Mesodermal cell (in vitro differentiated cells): ENCODE data around the gene CLN5.
"Not testable (repeated sequence)": the region's sequence is repeated elsewhere in the genome, so short reads cannot be mapped to it uniquely, and the experiment has no call there.

Experiments
- H3K27ac ChIP-seq: 2 replicates; pipeline ENCODE4 v1.7.0; 2013; ENCODE audit warnings: mild to moderate bottlenecking, low read depth, low read length, moderate library complexity; ENCODE audit not compliant: severe bottlenecking
- H3K36me3 ChIP-seq: 2 replicates; pipeline ENCODE4 v1.7.1; 2013; ENCODE audit warnings: mild to moderate bottlenecking, low read length, moderate library complexity; ENCODE audit not compliant: control insufficient read depth, insufficient read depth
- H3K4me1 ChIP-seq: one replicate; pipeline ENCODE4 v1.7.1; 2013; ENCODE audit warnings: mild to moderate bottlenecking, low read length; ENCODE audit not compliant: insufficient read depth, control insufficient read depth, poor library complexity, severe bottlenecking
- H3K4me3 ChIP-seq: 2 replicates; pipeline ENCODE4 v1.7.0; 2013; ENCODE audit warnings: low read length, control low read depth, mild to moderate bottlenecking; ENCODE audit not compliant: insufficient read depth, poor library complexity, severe bottlenecking; ENCODE audit errors: extremely low read depth
- H3K9me3 ChIP-seq: 2 replicates; pipeline ENCODE4 v1.7.1; 2013; ENCODE audit warnings: mild to moderate bottlenecking, low read length, moderate library complexity; ENCODE audit not compliant: control insufficient read depth
- WGBS, 2 experiments: methylation state at CpG; one replicate each; pipeline ENCODE4 v1.1.5; 2013; ENCODE audit warnings: missing lambda C conversion rate in 2 of 2; ENCODE audit not compliant: insufficient coverage in 2 of 2; 5-methylcytosine and 5-hydroxymethylcytosine counted together

The CLN5 gene

DNA sequence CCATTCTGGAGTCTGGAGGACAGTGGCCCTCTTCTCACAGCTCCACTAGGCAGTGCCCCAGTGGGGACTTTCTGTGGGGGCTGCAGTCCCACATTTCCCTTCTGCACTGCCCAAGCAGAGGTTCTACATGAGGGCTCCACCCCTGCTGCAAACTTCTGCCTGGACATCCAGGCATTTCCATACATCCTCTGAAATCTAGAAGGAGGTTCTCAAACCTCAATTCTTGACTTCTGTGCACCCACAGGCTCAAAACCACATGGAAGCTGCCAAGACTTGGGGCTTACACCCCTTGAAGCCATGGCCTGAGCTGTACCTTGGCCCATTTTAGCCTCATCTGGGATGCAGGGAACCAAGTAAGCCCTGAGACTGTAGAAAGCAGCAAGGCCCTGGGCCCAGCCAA lies 32.1 kb upstream of the CLN5 start:
- not testable (repeated sequence) for H3K36me3 ChIP-seq

DNA sequence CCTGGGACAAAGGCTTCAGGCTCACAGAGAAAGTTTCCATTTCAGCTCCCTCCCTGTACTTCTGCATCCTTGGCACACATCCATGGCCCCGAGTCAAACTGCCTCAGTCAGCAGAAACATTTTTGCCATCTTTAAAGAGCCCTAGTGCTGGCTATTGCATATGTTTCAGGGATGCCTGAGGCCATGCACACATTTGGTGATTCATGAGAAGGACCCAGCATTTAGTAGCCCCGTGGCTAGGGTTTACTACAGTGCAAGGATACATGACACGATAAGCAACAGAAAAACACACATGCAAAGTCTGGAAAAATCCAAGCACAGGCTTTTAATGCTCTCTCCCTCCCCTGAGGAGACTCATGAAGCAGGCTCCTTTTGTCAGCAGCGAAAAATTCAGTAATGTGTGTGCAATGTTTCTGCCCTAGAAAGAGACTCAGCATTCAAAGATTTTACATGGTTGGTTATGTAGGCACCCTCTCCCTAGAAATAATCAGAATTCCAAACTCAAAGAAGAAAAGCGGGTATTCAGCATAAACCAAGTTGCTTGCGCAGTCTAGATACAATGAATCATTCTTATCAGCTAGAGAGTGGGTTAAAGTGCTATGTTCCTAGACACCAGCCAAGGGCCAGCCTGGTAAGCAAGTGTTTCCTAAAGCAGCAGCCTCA lies 26.0 kb upstream of the CLN5 start:
- 84 to 85% methylated on average over 3 to 6 of the region's 6 CpGs for WGBS, 2 experiments
- H3K9me3 ChIP-seq = peaks cover 2% of the 10 kb centered on the region
- no peak overlapping the region for H3K27ac ChIP-seq
- peaks cover 4% of the 10 kb centered on the region for H3K4me1 ChIP-seq
- H3K36me3 ChIP-seq = no peaks in the 10 kb centered on the region
- H3K4me3 ChIP-seq = no peak overlapping the region

More for the DNA sequence above, 32.1 kb upstream of the CLN5 start:
- not testable (repeated sequence) for H3K4me3 ChIP-seq, H3K27ac ChIP-seq, H3K4me1 ChIP-seq
- H3K9me3 ChIP-seq = peaks cover 24% of the 10 kb centered on the region

DNA sequence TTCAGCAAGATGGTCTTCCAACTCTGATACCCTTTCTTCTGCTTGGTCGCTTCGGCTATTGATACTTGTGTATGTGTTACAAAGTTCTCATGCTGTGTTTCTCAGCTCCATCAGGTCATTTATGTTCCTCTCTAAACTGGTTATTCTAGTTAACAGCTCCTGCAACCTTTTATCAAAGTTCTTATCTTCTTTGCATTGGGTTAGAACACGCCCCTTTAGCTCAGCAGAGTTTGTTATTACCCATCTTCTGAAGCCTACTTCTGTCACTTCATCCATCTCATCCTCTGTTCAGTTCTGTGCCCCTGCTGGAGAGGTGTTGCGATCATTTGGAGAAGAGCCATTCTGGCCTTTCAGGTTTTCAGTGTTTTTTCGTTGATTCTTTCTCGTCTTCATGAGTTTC lies 24.9 kb upstream of the CLN5 start:
- Histone ChIP-seq H3K36me3 (no peaks in the 10 kb centered on the region), H3K9me3 (no peaks in the 10 kb centered on the region), H3K4me1 (peaks cover 4% of the 10 kb centered on the region), H3K4me3 (no peak overlapping the region), H3K27ac (no peak overlapping the region)
- 78 to 98% methylated on average over 4 of the region's 6 CpGs for WGBS, 2 experiments

DNA sequence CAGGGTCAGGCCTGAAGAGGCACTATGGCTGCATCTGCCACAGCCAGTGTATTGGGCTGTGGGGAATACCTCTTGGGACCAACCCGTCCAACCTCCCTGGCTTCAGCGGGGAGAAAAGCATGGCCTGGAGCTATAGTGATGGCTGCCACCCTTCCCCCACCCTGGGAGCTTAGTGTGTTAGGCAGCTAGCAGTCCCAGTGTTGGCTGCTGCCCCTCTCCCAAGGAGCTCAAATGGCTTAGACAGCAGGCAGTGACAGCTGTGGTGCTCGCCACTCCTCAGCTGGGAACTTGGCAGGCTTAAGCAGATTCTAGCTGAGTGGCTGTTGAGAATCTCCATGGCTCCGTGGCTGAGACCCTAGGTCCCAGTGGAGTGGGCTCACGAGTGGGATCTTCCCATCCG lies 23.8 kb upstream of the CLN5 start:
- Histone ChIP-seq H3K4me3 (no peak overlapping the region), H3K27ac (no peak overlapping the region), H3K9me3 (no peaks in the 10 kb centered on the region), H3K36me3 (no peaks in the 10 kb centered on the region), H3K4me1 (peaks cover 4% of the 10 kb centered on the region)
- WGBS, 2 experiments = 85 to 91% methylated on average over 6 of the region's 6 CpGs

DNA sequence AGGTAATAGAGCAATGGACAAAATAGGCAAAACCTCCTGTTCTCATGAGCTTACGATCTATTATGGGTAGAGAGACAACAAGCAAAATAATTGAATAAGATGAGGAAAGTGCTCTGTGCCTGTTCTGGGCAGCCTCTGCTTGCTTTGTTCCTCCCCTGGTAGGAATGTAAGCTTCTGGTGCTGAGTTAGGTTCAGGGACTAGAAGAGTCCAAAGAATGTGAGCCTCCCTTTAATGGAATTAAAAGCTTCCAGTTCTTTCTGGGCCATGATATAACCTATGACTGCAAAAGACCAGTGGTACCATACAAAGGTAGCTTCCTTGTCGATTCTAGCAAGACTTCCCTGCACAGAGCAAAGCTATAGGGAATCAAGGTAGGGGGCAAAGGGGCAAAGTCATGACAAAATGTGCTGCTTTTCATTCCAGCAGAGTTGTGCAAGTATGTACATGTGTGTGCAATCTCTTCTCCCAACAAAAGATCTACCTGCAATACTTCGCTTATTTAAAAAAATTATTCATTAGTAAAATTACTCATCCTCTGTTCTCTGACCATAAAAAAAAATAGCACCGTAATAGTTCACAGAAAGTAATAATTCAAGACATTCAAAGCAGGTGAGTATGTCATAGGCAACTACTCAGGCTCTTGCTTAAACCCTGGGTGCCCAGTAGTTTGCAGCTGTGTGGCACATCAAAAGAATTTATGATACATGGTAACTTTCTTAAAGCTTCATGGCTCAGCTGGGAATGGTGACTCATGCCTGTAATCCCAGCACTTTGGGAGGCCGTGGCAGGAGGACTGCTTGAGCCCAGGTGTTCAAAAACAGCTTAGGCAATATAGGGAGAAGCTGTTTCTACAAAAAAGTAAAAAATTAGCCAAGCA lies 22.2 kb upstream of the CLN5 start:
- no peaks in the 10 kb centered on the region for H3K9me3 ChIP-seq
- H3K4me1 ChIP-seq = peaks cover 4% of the 10 kb centered on the region
- no peak overlapping the region for H3K27ac ChIP-seq
- 81 to 92% methylated on average over 4 of the region's 5 CpGs for WGBS, 2 experiments
- H3K36me3 ChIP-seq = no peaks in the 10 kb centered on the region
- no peak overlapping the region for H3K4me3 ChIP-seq

DNA sequence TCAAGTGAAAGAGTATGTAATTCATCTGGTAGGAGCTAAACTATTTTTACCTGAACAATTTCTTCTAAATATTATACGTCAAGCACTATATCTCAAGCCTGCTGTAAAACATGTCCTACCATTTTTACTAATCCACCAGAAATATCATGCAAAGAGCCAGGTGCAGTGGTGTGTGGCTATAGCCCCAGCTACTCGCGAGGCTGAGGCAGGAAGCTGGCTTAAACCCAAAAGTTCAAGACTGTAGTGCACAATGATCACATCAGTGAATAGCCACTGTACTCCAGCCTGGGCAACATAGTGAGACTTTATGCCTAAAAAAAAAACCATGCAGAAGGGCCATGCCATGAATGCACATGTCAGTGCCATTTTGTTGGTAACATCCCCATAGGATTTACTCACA lies 20.7 kb upstream of the CLN5 start:
- Histone ChIP-seq H3K9me3 (no peaks in the 10 kb centered on the region), H3K36me3 (no peaks in the 10 kb centered on the region), H3K4me1 (no peaks in the 10 kb centered on the region), H3K4me3 (no peak overlapping the region), H3K27ac (no peak overlapping the region)
- 94% methylated on average over 2 of the region's 3 CpGs; no CpG with 5 or more reads in 1 of the 2 experiments for WGBS, 2 experiments

DNA sequence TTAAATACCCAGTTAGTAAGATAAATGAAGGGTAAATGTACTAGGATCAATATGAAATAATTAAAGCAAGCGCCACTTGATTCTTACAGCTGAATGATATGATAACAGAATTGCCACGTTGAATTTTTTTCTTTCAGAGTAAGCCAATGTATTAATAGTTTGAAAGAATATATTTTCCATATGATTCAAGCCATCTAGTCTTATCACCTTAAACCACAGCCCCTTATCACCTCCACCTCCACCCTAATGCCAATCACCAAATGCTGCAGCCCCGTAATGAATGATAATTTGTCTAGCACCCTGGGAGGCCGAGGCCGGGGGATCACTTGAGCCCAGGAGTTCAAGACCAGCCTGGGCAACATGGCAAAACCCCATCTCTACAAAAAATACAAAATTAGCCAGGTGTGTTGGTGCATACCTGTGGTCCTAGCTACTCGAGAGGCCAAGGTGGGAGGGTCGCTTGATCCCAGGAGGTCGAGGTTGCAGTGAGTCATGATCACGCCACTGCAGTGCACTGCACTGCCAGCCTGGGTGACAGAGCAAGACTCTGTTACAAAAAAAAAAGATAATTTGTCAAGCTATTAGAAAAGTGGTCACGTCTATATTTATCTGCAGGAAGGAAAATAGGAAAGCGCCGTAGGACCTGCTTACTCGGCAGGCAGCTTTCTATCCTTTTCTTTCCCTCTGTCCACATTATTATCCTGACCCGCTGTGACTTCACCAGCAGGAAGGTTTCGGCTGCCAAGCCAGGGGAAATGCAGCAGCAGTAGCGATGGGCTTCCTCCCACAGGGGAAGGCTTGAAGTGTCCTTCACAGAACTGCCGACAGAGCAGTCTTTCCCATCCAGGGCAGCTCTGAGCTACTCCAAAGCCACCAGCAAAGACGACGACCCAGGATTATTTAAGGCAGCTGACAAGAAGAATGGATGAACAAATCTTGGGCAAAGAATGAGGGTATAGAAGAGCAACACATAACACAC lies 19.7 kb upstream of the CLN5 start:
- no peak overlapping the region for H3K4me3 ChIP-seq
- 83 to 88% methylated on average over 13 to 14 of the region's 19 CpGs for WGBS, 2 experiments
- H3K9me3 ChIP-seq = no peaks in the 10 kb centered on the region
- H3K27ac ChIP-seq = no peak overlapping the region
- no peaks in the 10 kb centered on the region for H3K36me3 ChIP-seq
- peaks cover 5% of the 10 kb centered on the region for H3K4me1 ChIP-seq

DNA sequence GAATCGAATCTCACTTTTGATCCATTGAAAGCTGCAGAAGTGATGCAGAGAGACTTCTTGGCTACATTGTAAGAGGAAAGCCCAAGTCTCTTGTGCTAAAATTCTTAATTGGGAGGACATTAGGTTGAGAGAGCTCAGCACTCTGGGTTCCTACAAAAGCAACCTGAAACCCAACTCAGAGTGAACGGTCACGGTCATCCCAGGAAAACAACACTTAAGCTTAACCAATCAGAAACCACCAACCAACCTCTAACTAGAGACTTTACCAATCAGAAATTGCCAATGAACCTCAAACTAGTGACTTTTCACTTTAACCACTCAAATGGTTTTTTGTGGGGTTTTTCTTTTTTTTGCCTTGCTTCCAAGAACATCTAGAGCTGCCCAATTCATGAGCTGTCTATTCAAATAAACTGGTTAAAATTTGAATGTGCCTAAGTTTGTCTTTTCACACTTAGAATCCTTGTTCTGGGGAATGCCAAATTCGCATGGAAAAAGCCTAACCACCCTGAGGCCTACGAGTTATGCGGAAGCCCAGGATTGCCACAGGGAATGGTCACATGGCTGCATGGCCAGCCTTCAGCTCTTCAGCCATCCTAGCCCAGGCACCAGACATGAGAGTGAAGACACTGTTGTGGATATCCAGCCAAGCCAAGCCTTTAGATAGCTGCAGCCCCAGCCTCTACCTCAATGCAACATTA lies 17.8 kb upstream of the CLN5 start:
- Histone ChIP-seq H3K27ac (no peak overlapping the region), H3K9me3 (no peaks in the 10 kb centered on the region)
- WGBS, 2 experiments = 92 to 93% methylated on average over 3 to 4 of the region's 6 CpGs

DNA sequence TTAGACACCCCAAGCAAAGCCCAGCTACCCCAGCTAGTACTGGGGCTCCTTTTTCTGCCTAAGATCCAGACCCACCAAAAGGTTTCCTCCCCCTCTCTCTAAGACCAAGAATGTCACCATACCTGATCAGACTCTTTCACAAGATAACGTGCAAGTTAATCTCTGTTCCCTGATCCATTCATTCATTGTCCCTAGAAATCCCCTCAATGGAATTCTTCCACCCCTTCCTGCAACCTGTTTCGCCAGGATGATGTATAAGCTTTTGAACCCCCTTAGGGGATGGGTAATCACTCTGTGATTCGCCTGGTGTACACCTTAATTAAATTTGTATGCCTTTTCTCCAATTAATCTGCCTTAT lies 17.3 kb upstream of the CLN5 start:
- no peaks in the 10 kb centered on the region for H3K36me3 ChIP-seq
- no peaks in the 10 kb centered on the region for H3K9me3 ChIP-seq
- WGBS, 2 experiments = 100% methylated on average over 1 of the region's 3 CpGs
- H3K4me1 ChIP-seq = peaks cover 5% of the 10 kb centered on the region
- H3K4me3 ChIP-seq = no peak overlapping the region
- H3K27ac ChIP-seq = no peak overlapping the region

More for the DNA sequence above, 17.8 kb upstream of the CLN5 start:
- Histone ChIP-seq H3K36me3 (no peaks in the 10 kb centered on the region), H3K4me3 (no peak overlapping the region), H3K4me1 (peaks cover 5% of the 10 kb centered on the region)

DNA sequence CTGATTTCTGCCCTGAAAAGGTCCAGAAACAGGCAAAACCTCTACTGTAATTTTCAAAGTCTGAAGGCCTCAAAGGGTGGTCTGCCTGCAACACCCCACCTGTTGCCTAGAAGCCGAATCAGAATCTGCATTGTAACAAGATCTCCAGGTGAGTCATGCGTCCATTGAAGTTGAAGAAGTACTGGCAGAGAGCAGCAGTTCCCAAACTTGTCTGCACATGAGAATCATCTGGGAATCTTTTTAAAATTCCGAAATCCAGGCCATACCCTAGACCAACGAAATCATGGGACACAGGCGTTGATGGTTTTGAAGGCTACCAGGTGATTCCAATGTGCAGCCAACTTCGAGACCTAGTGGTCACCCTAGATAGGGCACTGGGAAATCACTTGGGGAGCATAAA lies 16.0 kb upstream of the CLN5 start:
- no peaks in the 10 kb centered on the region for H3K9me3 ChIP-seq
- H3K4me3 ChIP-seq = no peak overlapping the region
- 93 to 96% methylated on average over 6 of the region's 6 CpGs for WGBS, 2 experiments
- no peaks in the 10 kb centered on the region for H3K36me3 ChIP-seq
- H3K4me1 ChIP-seq = peaks cover 5% of the 10 kb centered on the region
- H3K27ac ChIP-seq = no peak overlapping the region
